Measurements from ENCODE around the gene FPGS. TPM values are rescaled to one million over a fixed set of nuclear protein-coding genes. Genes with fewer than 3 reads are reported as not detected.

Gene FPGS
- total RNA-seq, 4 donors from 2014 or later, result 58.5 to 78.0 (median 62.1) TPM

- no peak for DNase-seq
- no peaks in the 10 kb centered on the region for H3K36me3 ChIP-seq
- intact Hi-C loops (cut with DNase I), result no loop called here
- WGBS, 2 donors, result 67 to 74% methylated on average over 11 of the region's 11 CpGs
- TF ChIP-seq CTCF (IDR thresholded peaks at IDR 0.05) (no peak), POLR2A (IDR thresholded peaks at IDR 0.05) (no peak)
- no peak overlapping the region for H3K4me3 ChIP-seq (replicated peaks in 1 of 3)
- H3K9me3 ChIP-seq, result no peaks in the 10 kb centered on the region
- H3K4me1 ChIP-seq, result peaks cover 6 to 58% of the 10 kb centered on the region in 2 donors
- no peaks in the 10 kb centered on the region for H3K27me3 ChIP-seq
- no peak overlapping the region for H3K27ac ChIP-seq
These were observed 53.5 kb downstream of the FPGS start for GRCh38 chr9:127856094-127856728.

- H3K27ac ChIP-seq, result peak overlapping the region in 1 of 3 donors; percentile 6
- no peaks in the 10 kb centered on the region for H3K27me3 ChIP-seq
- H3K9me3 ChIP-seq, result no peaks in the 10 kb centered on the region
- DNase-seq, result no peak
- WGBS, 2 donors, result 79% methylated on average over 3 of the region's 8 CpGs; no CpG with 5 or more reads in 1 of the 2 donors
- peaks cover 7 to 63% of the 10 kb centered on the region in 2 donors for H3K4me1 ChIP-seq
- no peaks in the 10 kb centered on the region for H3K36me3 ChIP-seq
- H3K4me3 ChIP-seq (replicated peaks in 1 of 3), result no peak overlapping the region
- no peak for TF ChIP-seq POLR2A (IDR thresholded peaks at IDR 0.05)
- no peak for TF ChIP-seq CTCF (IDR thresholded peaks at IDR 0.05)
- intact Hi-C loops (cut with DNase I), result no loop called here
These were observed 54.0 kb downstream of the FPGS start for GRCh38 chr9:127856729-127857116.

GRCh38 chr9:127857278-127857677 is 54.6 kb downstream of the FPGS start:
- no peak for DNase-seq
- Histone ChIP-seq H3K27ac (peak overlapping the region; percentile 3 to 17 (median 6)), H3K27me3 (no peaks in the 10 kb centered on the region), H3K36me3 (no peaks in the 10 kb centered on the region), H3K9me3 (no peaks in the 10 kb centered on the region), H3K4me3 (replicated peaks in 1 of 3) (no peak overlapping the region), H3K4me1 (peaks cover 13 to 69% of the 10 kb centered on the region in 2 donors)
- intact Hi-C loops (cut with DNase I), result no loop called here
- no peak for TF ChIP-seq POLR2A (IDR thresholded peaks at IDR 0.05)
- no peak for TF ChIP-seq CTCF (IDR thresholded peaks at IDR 0.05)
- 61 to 67% methylated on average over 3 to 4 of the region's 4 CpGs for WGBS, 2 donors

GRCh38 chr9:127858041-127858512 is 55.4 kb downstream of the FPGS start:
- 27 to 41% methylated on average over 7 to 9 of the region's 12 CpGs for WGBS, 2 donors
- no peak overlapping the region for H3K4me3 ChIP-seq (replicated peaks in 1 of 3)
- peak overlapping the region; percentile 3 to 47 (median 6) for H3K27ac ChIP-seq
- TF ChIP-seq POLR2A (IDR thresholded peaks at IDR 0.05), result no peak
- no peaks in the 10 kb centered on the region for H3K9me3 ChIP-seq
- H3K4me1 ChIP-seq, result peaks cover 14 to 73% of the 10 kb centered on the region in 2 donors
- intact Hi-C loops (cut with DNase I), result no loop called here
- no peaks in the 10 kb centered on the region for H3K36me3 ChIP-seq
- no peaks in the 10 kb centered on the region for H3K27me3 ChIP-seq
- DNase-seq, result peak; percentile 46 to 55

GRCh38 chr9:127860260-127860659 is 57.6 kb downstream of the FPGS start:
- intact Hi-C loops (cut with DNase I), result loop anchor here (10.0 kb wide), 1 partner anchor 75 kb away; the partner anchor contains the start of gene CDK9
- H3K4me1 ChIP-seq, result peaks cover 18 to 73% of the 10 kb centered on the region in 2 donors

More at GRCh38 chr9:127860260-127860659, 57.6 kb downstream of the FPGS start:
- Histone ChIP-seq H3K9me3 (no peaks in the 10 kb centered on the region), H3K27me3 (no peaks in the 10 kb centered on the region), H3K36me3 (no peaks in the 10 kb centered on the region), H3K4me3 (replicated peaks in 1 of 3) (no peak overlapping the region), H3K27ac (peak overlapping the region in 2 of 3 donors; percentile 24 to 28)
- 59 to 75% methylated on average over 8 of the region's 8 CpGs for WGBS, 2 donors
- TF ChIP-seq CTCF (IDR thresholded peaks at IDR 0.05) (no peak), POLR2A (IDR thresholded peaks at IDR 0.05) (no peak)
- DNase-seq, result no peak
